DMS53 treated with DMSO at 0.1 percent for 48 hours (cell line): Measurements from ENCODE around the gene DEFB129.
"Not testable (repeated sequence)": the region's sequence is repeated elsewhere in the genome, so short reads cannot be mapped to it uniquely, and the experiment has no call there.

ENCODE experiments used
- DNase-seq: peaks from one replicate; lab custom pipeline; 2025; ENCODE audit not compliant: unreplicated experiment; lab: John Stamatoyannopoulos, UW

Gene DEFB129

GRCh38 chr20:226958-227357, at the start of gene DEFB129:
Gene DEFB129, plus strand, starts transcription at chr20:227258. Its CDS starts 31 bp downstream, at chr20:227289.
- no peak for DNase-seq

GRCh38 chr20:184288-184687, 42.8 kb upstream of the DEFB129 start:
- DNase-seq = no peak

GRCh38 chr20:187733-188132, 39.3 kb upstream of the DEFB129 start:
- no peak for DNase-seq

- no peak for DNase-seq
Observed at GRCh38 chr20:189611-190010, 37.4 kb upstream of the DEFB129 start, which contains the start of gene DEFB128. Gene DEFB128, minus strand, starts transcription at chr20:189711. Its CDS starts 88 bp downstream, at chr20:189623.

GRCh38 chr20:198225-198624, 28.8 kb upstream of the DEFB129 start:
- DNase-seq = no peak

- DNase-seq = no peak
Observed at GRCh38 chr20:199996-200395, 27.1 kb upstream of the DEFB129 start.

- DNase-seq = not testable (repeated sequence)
Observed at GRCh38 chr20:203630-204029, 23.4 kb upstream of the DEFB129 start.

GRCh38 chr20:208942-209566, 18.0 kb upstream of the DEFB129 start:
- peak; percentile 76 for DNase-seq

GRCh38 chr20:210809-211502, 16.1 kb upstream of the DEFB129 start:
- DNase-seq = no peak

- no peak for DNase-seq
Observed at GRCh38 chr20:214383-214782, 12.7 kb upstream of the DEFB129 start.

- no peak for DNase-seq
Observed at GRCh38 chr20:215796-216195, 11.3 kb upstream of the DEFB129 start.

- no peak for DNase-seq
Observed at GRCh38 chr20:217266-217665, 9.8 kb upstream of the DEFB129 start.

- DNase-seq = peak; percentile 9
Observed at GRCh38 chr20:219290-220115, 7.6 kb upstream of the DEFB129 start.

- DNase-seq = no peak
Observed at GRCh38 chr20:221258-221830, 5.7 kb upstream of the DEFB129 start.

- DNase-seq = not testable (repeated sequence)
Observed at GRCh38 chr20:225879-226278, 1.2 kb upstream of the DEFB129 start.

- DNase-seq = no peak
Observed at GRCh38 chr20:227439-228105, 514 bp downstream of the DEFB129 start.

- DNase-seq = peak; percentile 4
Observed at GRCh38 chr20:235891-236290, 8.8 kb downstream of the DEFB129 start.

- no peak for DNase-seq
Observed at GRCh38 chr20:237489-237888, 10.4 kb downstream of the DEFB129 start.

- DNase-seq = no peak
Observed at GRCh38 chr20:237929-238328, 10.9 kb downstream of the DEFB129 start.

- no peak for DNase-seq
Observed at GRCh38 chr20:242905-243304, 15.8 kb downstream of the DEFB129 start.

- DNase-seq = no peak
Observed at GRCh38 chr20:251354-251753, 24.3 kb downstream of the DEFB129 start.
